DOHH2 (cell line): Measurements from ENCODE around the gene NUP50.

ENCODE experiments used
- H3F3A ChIP-seq: fragments of 200-600 bp; sonication (generic), shearing (Covaris generic); 2 replicates; pipeline ENCODE4 v1.6.0; 2016; ENCODE audit warnings: antibody characterized with exemption, mild to moderate bottlenecking; ENCODE audit not compliant: control insufficient read depth, insufficient read depth
- H3K27ac ChIP-seq: fragments of 200-600 bp; sonication (generic); 2 replicates; pipeline ENCODE4 v1.5.1; 2014; ENCODE audit warnings: low read depth, mild to moderate bottlenecking, low read length, moderate library complexity
- H3K27me3 ChIP-seq: fragments of 200-600 bp; sonication (generic); 2 replicates; pipeline ENCODE4 v1.6.1; 2014; ENCODE audit warnings: mild to moderate bottlenecking, low read length, mixed read lengths; ENCODE audit not compliant: control insufficient read depth
- H3K36me3 ChIP-seq: fragments of 200-600 bp; sonication (generic); 2 replicates; pipeline ENCODE4 v1.6.1; 2014; ENCODE audit warnings: mild to moderate bottlenecking, low read length, moderate library complexity, mixed read lengths; ENCODE audit not compliant: control insufficient read depth
- H3K4me1 ChIP-seq: fragments of 200-600 bp; sonication (generic); 2 replicates; pipeline ENCODE4 v1.6.1; 2014; ENCODE audit warnings: mild to moderate bottlenecking, low read length, mixed read lengths; ENCODE audit not compliant: control insufficient read depth
- H3K4me2 ChIP-seq: fragments of 200-600 bp; sonication (generic); 2 replicates; pipeline ENCODE4 v1.6.0; 2014; ENCODE audit warnings: mild to moderate bottlenecking, low read length, moderate library complexity
- H3K4me3 ChIP-seq: fragments of 200-600 bp; sonication (generic); 2 replicates; pipeline ENCODE4 v1.5.1; 2014; ENCODE audit warnings: mild to moderate bottlenecking, low read length, mixed read lengths
- H3K79me2 ChIP-seq: fragments of 200-600 bp; sonication (generic); 2 replicates; pipeline ENCODE4 v1.6.1; 2014; ENCODE audit warnings: mild to moderate bottlenecking, low read length, mixed read lengths; ENCODE audit not compliant: control insufficient read depth
- H3K9me2 ChIP-seq: fragments of 200-600 bp; sonication (generic); replicated peaks from 2 replicates; pipeline ENCODE4 v1.6.1; 2014; ENCODE audit warnings: mild to moderate bottlenecking, low read length, mixed read lengths; ENCODE audit not compliant: control insufficient read depth
- H3K9me3 ChIP-seq: fragments of 200-600 bp; sonication (generic); 2 replicates; pipeline ENCODE4 v1.6.1; 2014; ENCODE audit warnings: antibody characterized with exemption, low read length, mixed read lengths; ENCODE audit not compliant: control insufficient read depth, insufficient read depth
- H4K20me1 ChIP-seq: fragments of 200-600 bp; sonication (generic); 2 replicates; pipeline ENCODE4 v1.6.0; 2014; ENCODE audit warnings: low read depth, mild to moderate bottlenecking, antibody characterized with exemption, low read length, moderate library complexity; ENCODE audit not compliant: control insufficient read depth, insufficient read depth
- EZH2phosphoT487 ChIP-seq: fragments of 200-600 bp; sonication (generic); IDR thresholded peaks from 2 replicates; pipeline ENCODE4 v1.6.1; 2017; ENCODE audit warnings: borderline replicate concordance, mild to moderate bottlenecking, antibody characterized with exemption, low read length, moderate library complexity, mixed read lengths
- TF ChIP-seq, protein P1 (sequence below): fragments of 200-600 bp; sonication (generic); IDR thresholded peaks from one replicate; pipeline ENCODE4 v1.5.1; 2014; ENCODE audit warnings: antibody characterized with exemption, mild to moderate bottlenecking, low read depth, low read length; ENCODE audit not compliant: poor library complexity, severe bottlenecking

Gene NUP50

GRCh38 chr22:45194686-45195085 is 31.0 kb downstream of the NUP50 start:
- Histone ChIP-seq H3F3A (peaks cover 9% of the 10 kb centered on the region), H3K9me3 (no peaks in the 10 kb centered on the region), H4K20me1 (no peaks in the 10 kb centered on the region), H3K79me2 (no peaks in the 10 kb centered on the region), H3K9me2 (no peaks in the 10 kb centered on the region), H3K27me3 (no peaks in the 10 kb centered on the region), H3K4me1 (no peaks in the 10 kb centered on the region), H3K36me3 (peaks cover 32% of the 10 kb centered on the region; the same call in 1 of the 2 replicates), H3K4me3 (no peak overlapping the region), H3K27ac (no peak overlapping the region), H3K4me2 (no peak overlapping the region)
- TF ChIP-seq, protein P1, sequence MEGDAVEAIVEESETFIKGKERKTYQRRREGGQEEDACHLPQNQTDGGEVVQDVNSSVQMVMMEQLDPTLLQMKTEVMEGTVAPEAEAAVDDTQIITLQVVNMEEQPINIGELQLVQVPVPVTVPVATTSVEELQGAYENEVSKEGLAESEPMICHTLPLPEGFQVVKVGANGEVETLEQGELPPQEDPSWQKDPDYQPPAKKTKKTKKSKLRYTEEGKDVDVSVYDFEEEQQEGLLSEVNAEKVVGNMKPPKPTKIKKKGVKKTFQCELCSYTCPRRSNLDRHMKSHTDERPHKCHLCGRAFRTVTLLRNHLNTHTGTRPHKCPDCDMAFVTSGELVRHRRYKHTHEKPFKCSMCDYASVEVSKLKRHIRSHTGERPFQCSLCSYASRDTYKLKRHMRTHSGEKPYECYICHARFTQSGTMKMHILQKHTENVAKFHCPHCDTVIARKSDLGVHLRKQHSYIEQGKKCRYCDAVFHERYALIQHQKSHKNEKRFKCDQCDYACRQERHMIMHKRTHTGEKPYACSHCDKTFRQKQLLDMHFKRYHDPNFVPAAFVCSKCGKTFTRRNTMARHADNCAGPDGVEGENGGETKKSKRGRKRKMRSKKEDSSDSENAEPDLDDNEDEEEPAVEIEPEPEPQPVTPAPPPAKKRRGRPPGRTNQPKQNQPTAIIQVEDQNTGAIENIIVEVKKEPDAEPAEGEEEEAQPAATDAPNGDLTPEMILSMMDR = no peak
- no peak for TF ChIP-seq EZH2phosphoT487

- H3F3A ChIP-seq = peaks cover 9% of the 10 kb centered on the region
- TF ChIP-seq, protein P1 = no peak
- no peak for TF ChIP-seq EZH2phosphoT487
- no peaks in the 10 kb centered on the region for H3K9me3 ChIP-seq
- no peak overlapping the region for H3K4me3 ChIP-seq
- H3K79me2 ChIP-seq = no peaks in the 10 kb centered on the region
- H3K4me2 ChIP-seq = no peak overlapping the region
- no peak overlapping the region for H3K27ac ChIP-seq
- H3K36me3 ChIP-seq = peaks cover 33% of the 10 kb centered on the region; the same call in 1 of the 2 replicates
- no peaks in the 10 kb centered on the region for H3K4me1 ChIP-seq
- H4K20me1 ChIP-seq = no peaks in the 10 kb centered on the region
- H3K9me2 ChIP-seq = no peaks in the 10 kb centered on the region
- no peaks in the 10 kb centered on the region for H3K27me3 ChIP-seq
These were observed 31.9 kb downstream of the NUP50 start for GRCh38 chr22:45195616-45196015.

DNA sequence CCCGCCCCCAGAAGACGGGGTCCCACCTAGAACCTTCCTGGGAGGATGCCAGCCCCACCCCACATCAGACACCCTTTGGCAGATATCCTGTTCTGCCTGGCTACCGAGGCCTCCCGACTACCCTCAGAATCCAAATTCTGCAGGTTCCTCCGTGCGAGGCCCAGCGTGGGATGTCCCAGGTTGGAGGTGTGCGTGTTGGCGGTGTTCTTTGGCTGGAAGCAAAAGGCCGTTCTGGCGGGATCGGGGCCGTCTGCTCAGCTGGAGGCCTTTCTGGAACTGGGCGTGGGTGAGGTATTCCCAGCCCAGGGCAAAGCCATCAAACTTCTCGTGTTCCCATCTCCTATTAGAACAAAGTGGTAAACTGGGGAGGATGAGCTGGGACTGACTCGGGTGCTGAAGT is 32.6 kb downstream of the NUP50 start:
- no peaks in the 10 kb centered on the region for H3K9me3 ChIP-seq
- H3K79me2 ChIP-seq = no peaks in the 10 kb centered on the region
- peaks cover 9% of the 10 kb centered on the region for H3F3A ChIP-seq
- H3K4me2 ChIP-seq = no peak overlapping the region
- peaks cover 33% of the 10 kb centered on the region; the same call in 1 of the 2 replicates for H3K36me3 ChIP-seq
- H4K20me1 ChIP-seq = no peaks in the 10 kb centered on the region
- no peak overlapping the region for H3K27ac ChIP-seq
- H3K4me1 ChIP-seq = no peaks in the 10 kb centered on the region
- H3K27me3 ChIP-seq = no peaks in the 10 kb centered on the region
- TF ChIP-seq, protein P1 = no peak
- TF ChIP-seq EZH2phosphoT487 = no peak
- no peaks in the 10 kb centered on the region for H3K9me2 ChIP-seq
- H3K4me3 ChIP-seq = no peak overlapping the region
